HEK293 (cell line): ENCODE data around the gene ELAVL1.

ENCODE experiments used
- AEBP2 ChIP-seq: fragments of 450-650 bp; formaldehyde crosslinking; IDR thresholded peaks from 2 replicates; pipeline ENCODE4 v1.5.1; 2016; ENCODE audit warnings: missing biosample characterization, missing genetic modification characterization, borderline replicate concordance
- BCL6B ChIP-seq: fragments of 450-650 bp; formaldehyde crosslinking; IDR thresholded peaks from 2 replicates; pipeline ENCODE4 v1.5.1; 2017; ENCODE audit warnings: missing biosample characterization, missing genetic modification characterization
- ELK4 ChIP-seq: IDR thresholded peaks from 2 replicates; pipeline ENCODE4 v1.6.1; 2011; ENCODE audit warnings: mild to moderate bottlenecking, low read depth, low read length, borderline replicate concordance
- GFI1B ChIP-seq: fragments of 450-650 bp; formaldehyde crosslinking; IDR thresholded peaks from 2 replicates; pipeline ENCODE4 v1.5.1; 2016; ENCODE audit warnings: missing biosample characterization, missing genetic modification characterization
- GLI2 ChIP-seq: fragments of 450-650 bp; formaldehyde crosslinking; IDR thresholded peaks from 2 replicates; pipeline ENCODE4; 2017; ENCODE audit warnings: missing biosample characterization, missing genetic modification characterization, low read depth, borderline replicate concordance
- KLF10 ChIP-seq: fragments of 450-650 bp; IDR thresholded peaks from 2 replicates; pipeline ENCODE4 v1.5.1; 2018; ENCODE audit warnings: missing biosample characterization, mild to moderate bottlenecking, missing genetic modification characterization
- KLF16 ChIP-seq: fragments of 450-650 bp; formaldehyde crosslinking; IDR thresholded peaks from 2 replicates; pipeline ENCODE4 v1.5.1; 2017; ENCODE audit warnings: missing biosample characterization, missing genetic modification characterization
- KLF8 ChIP-seq: fragments of 450-650 bp; formaldehyde crosslinking; IDR thresholded peaks from 2 replicates; pipeline ENCODE4 v1.5.1; 2016; ENCODE audit warnings: missing biosample characterization, missing genetic modification characterization
- KLF9 ChIP-seq: fragments of 450-650 bp; formaldehyde crosslinking; IDR thresholded peaks from 2 replicates; pipeline ENCODE4 v1.5.1; 2016; ENCODE audit warnings: missing biosample characterization, missing genetic modification characterization, low read depth
- SCRT2 ChIP-seq: fragments of 450-650 bp; formaldehyde crosslinking; IDR thresholded peaks from 2 replicates; pipeline ENCODE4 v1.5.1; 2016; ENCODE audit warnings: missing biosample characterization, missing genetic modification characterization
- TCF7L2 ChIP-seq: IDR thresholded peaks from 2 replicates; pipeline ENCODE4 v1.6.1; 2011; ENCODE audit warnings: low read depth, mild to moderate bottlenecking, inconsistent platforms, low read length, moderate library complexity, borderline replicate concordance
- WT1 ChIP-seq: fragments of 450-650 bp; formaldehyde crosslinking; IDR thresholded peaks from 2 replicates; pipeline ENCODE4 v1.5.1; 2016; ENCODE audit warnings: missing biosample characterization, missing genetic modification characterization
- ZBTB49 ChIP-seq: fragments of 450-650 bp; formaldehyde crosslinking; IDR thresholded peaks from 2 replicates; pipeline ENCODE4 v1.5.1; 2016; ENCODE audit warnings: missing biosample characterization, missing genetic modification characterization, low read depth
- ZBTB7A ChIP-seq: fragments of 450-650 bp; formaldehyde crosslinking; IDR thresholded peaks from 2 replicates; pipeline ENCODE4 v1.5.1; 2016; ENCODE audit warnings: low read depth, missing biosample characterization, missing genetic modification characterization
- ZIC2 ChIP-seq: fragments of 450-650 bp; formaldehyde crosslinking; IDR thresholded peaks from 2 replicates; pipeline ENCODE4 v1.5.1; 2016; ENCODE audit warnings: missing biosample characterization, missing genetic modification characterization
- ZNF10 ChIP-seq: fragments of 450-650 bp; formaldehyde crosslinking; IDR thresholded peaks from 2 replicates; pipeline ENCODE4 v1.5.1; 2017; ENCODE audit warnings: missing biosample characterization, missing genetic modification characterization
- ZNF112 ChIP-seq: fragments of 450-650 bp; formaldehyde crosslinking; IDR thresholded peaks from 2 replicates; pipeline ENCODE4 v1.5.0; 2017; ENCODE audit warnings: missing biosample characterization, missing genetic modification characterization
- ZNF121 ChIP-seq: fragments of 450-650 bp; formaldehyde crosslinking; IDR thresholded peaks from 2 replicates; pipeline ENCODE4 v1.5.1; 2016; ENCODE audit warnings: missing biosample characterization, missing genetic modification characterization
- ZNF146 ChIP-seq: fragments of 450-650 bp; formaldehyde crosslinking; IDR thresholded peaks from 2 replicates; pipeline ENCODE4 v1.5.1; 2016; ENCODE audit warnings: missing biosample characterization, missing genetic modification characterization
- ZNF23 ChIP-seq: fragments of 450-650 bp; formaldehyde crosslinking; IDR thresholded peaks from 2 replicates; pipeline ENCODE4 v1.5.1; 2016; ENCODE audit warnings: missing biosample characterization, missing genetic modification characterization, borderline replicate concordance
- ZNF335 ChIP-seq: fragments of 450-650 bp; formaldehyde crosslinking; conservative IDR thresholded peaks from 2 replicates; pipeline ENCODE4 v1.5.1; 2016; ENCODE audit warnings: missing biosample characterization, missing genetic modification characterization
- ZNF354C ChIP-seq: fragments of 450-650 bp; formaldehyde crosslinking; IDR thresholded peaks from 2 replicates; pipeline ENCODE4 v1.5.1; 2016; ENCODE audit warnings: missing biosample characterization, missing genetic modification characterization, low read depth, borderline replicate concordance
- ZNF37A ChIP-seq: fragments of 450-650 bp; IDR thresholded peaks from 2 replicates; pipeline ENCODE4 v1.5.1; 2018; ENCODE audit warnings: missing biosample characterization, missing genetic modification characterization
- ZNF501 ChIP-seq: fragments of 450-650 bp; formaldehyde crosslinking; IDR thresholded peaks from 2 replicates; pipeline ENCODE4 v1.5.1; 2016; ENCODE audit warnings: missing biosample characterization, missing genetic modification characterization
- ZNF510 ChIP-seq: fragments of 450-650 bp; formaldehyde crosslinking; IDR thresholded peaks from 2 replicates; pipeline ENCODE4 v1.5.1; 2018; ENCODE audit warnings: mild to moderate bottlenecking, missing genetic modification characterization, missing biosample characterization; ENCODE audit not compliant: insufficient replicate concordance
- ZNF513 ChIP-seq: fragments of 450-650 bp; IDR thresholded peaks from 2 replicates; pipeline ENCODE4 v1.5.1; 2018; ENCODE audit warnings: missing biosample characterization, missing genetic modification characterization
- ZNF561 ChIP-seq: fragments of 450-650 bp; IDR thresholded peaks from 2 replicates; pipeline ENCODE4 v1.5.1; 2018; ENCODE audit warnings: missing biosample characterization, missing genetic modification characterization, borderline replicate concordance
- ZNF654 ChIP-seq: fragments of 450-650 bp; formaldehyde crosslinking; IDR thresholded peaks from 2 replicates; pipeline ENCODE4 v1.5.1; 2016; ENCODE audit warnings: low read depth, missing biosample characterization, missing genetic modification characterization
- ZNF747 ChIP-seq: fragments of 450-650 bp; formaldehyde crosslinking; IDR thresholded peaks from 2 replicates; pipeline ENCODE4 v1.5.1; 2016; ENCODE audit warnings: missing biosample characterization, missing genetic modification characterization
- ZNF776 ChIP-seq: fragments of 450-650 bp; formaldehyde crosslinking; IDR thresholded peaks from 2 replicates; pipeline ENCODE4 v1.5.0; 2017; ENCODE audit warnings: missing biosample characterization, missing genetic modification characterization, borderline replicate concordance
- ZNF792 ChIP-seq: fragments of 450-650 bp; formaldehyde crosslinking; IDR thresholded peaks from 2 replicates; pipeline ENCODE4 v1.5.1; 2016; ENCODE audit warnings: missing biosample characterization, missing genetic modification characterization
- ZNF837 ChIP-seq: fragments of 450-650 bp; formaldehyde crosslinking; IDR thresholded peaks from 2 replicates; pipeline ENCODE4 v1.5.1; 2016; ENCODE audit warnings: missing biosample characterization, missing genetic modification characterization
- ZSCAN30 ChIP-seq: fragments of 450-650 bp; IDR thresholded peaks from 2 replicates; pipeline ENCODE4 v1.5.1; 2018; ENCODE audit warnings: missing biosample characterization, mild to moderate bottlenecking, missing genetic modification characterization, moderate library complexity

ELAVL1 gene

GRCh38 chr19:7925171-7925851 lies 80.1 kb downstream of the ELAVL1 start (continued):
- no peak; the same call in 1 of the 2 replicates for TF ChIP-seq ZNF335
- TF ChIP-seq ZNF747 (tag by site-specific recombination), result no peak
- TF ChIP-seq ZNF23, result no peak
- no peak for TF ChIP-seq GFI1B (tag by site-specific recombination)
- no peak for TF ChIP-seq BCL6B (tag by site-specific recombination)
- no peak for TF ChIP-seq ZBTB49 (tag by site-specific recombination)
- no peak for TF ChIP-seq ZNF776 (tag by site-specific recombination)
- no peak for TF ChIP-seq ZNF792 (tag by site-specific recombination)
- no peak for TF ChIP-seq SCRT2 (tag by site-specific recombination)
- TF ChIP-seq ZNF146 (tag by site-specific recombination), result no peak
- TF ChIP-seq AEBP2 (tag by site-specific recombination), result no peak
- no peak for TF ChIP-seq ZNF513
- no peak for TF ChIP-seq ZNF112 (tag by site-specific recombination)
- TF ChIP-seq ZIC2 (tag by site-specific recombination), result no peak
- peak; percentile 51; the same call in 1 of the 2 replicates for TF ChIP-seq ZNF10 (tag by site-specific recombination)
- TF ChIP-seq KLF10 (tag by site-specific recombination), result peak; percentile 78
- peak; percentile 46; the same call in 1 of the 2 replicates for TF ChIP-seq ZNF561 (tag by site-specific recombination)
- TF ChIP-seq KLF9 (tag by site-specific recombination), result peak; percentile 22; the same call in 1 of the 2 replicates
- TF ChIP-seq ZSCAN30, result 0 out of 2 replicates have a peak, but pooled peaks have one; percentile 11
- no peak for TF ChIP-seq KLF16
- no peak for TF ChIP-seq ZNF654
- no peak for TF ChIP-seq ZNF354C
- TF ChIP-seq ZNF501, result no peak
- no peak for TF ChIP-seq ELK4
- TF ChIP-seq WT1 (tag by site-specific recombination), result no peak
- TF ChIP-seq ZNF37A, result no peak
- TF ChIP-seq TCF7L2, result no peak
- no peak for TF ChIP-seq ZNF121
- TF ChIP-seq ZNF837 (tag by site-specific recombination), result no peak
- no peak for TF ChIP-seq GLI2 (tag by site-specific recombination)
- no peak for TF ChIP-seq ZNF510 (tag by site-specific recombination)
- TF ChIP-seq ZBTB7A (tag by site-specific recombination), result 0 out of 2 replicates have a peak, but pooled peaks have one; percentile 31
- TF ChIP-seq KLF8, result peak; percentile 68; the same call in 1 of the 2 replicates
- TF ChIP-seq, all 188 proteins: peak for 28
